ENCODE data around the gene VANGL2.
"Not testable (repeated sequence)": the region's sequence is repeated elsewhere in the genome, so short reads cannot be mapped to it uniquely, and the experiment has no call there.

VANGL2 gene

GRCh38 chr1:160370561-160371345 is 29.6 kb upstream of the VANGL2 start:
- no peak for DNase-seq

- DNase-seq, result no peak
These were observed 29.1 kb upstream of the VANGL2 start for GRCh38 chr1:160371346-160371631.

DNA sequence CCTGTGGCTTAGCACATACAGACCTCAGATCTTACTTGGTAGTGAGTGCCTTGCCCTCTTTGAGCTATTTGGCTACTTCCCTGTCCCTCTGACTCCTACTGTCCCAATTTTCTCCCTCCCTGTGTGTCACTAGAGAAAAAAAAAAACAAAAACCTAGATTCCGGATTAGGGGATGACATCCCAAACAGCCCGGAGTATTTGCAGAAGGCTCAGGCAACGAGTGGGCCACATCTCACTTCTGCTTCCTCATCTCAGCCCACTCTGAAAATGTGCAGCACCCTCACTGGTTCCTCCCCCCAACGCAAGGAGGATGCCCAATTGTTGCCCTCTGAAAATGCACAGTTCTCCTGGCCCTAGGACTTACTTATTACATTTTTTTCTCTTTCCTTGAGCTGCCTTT is 28.6 kb upstream of the VANGL2 start:
- no peak for DNase-seq

- DNase-seq, result no peak
These were observed 26.7 kb upstream of the VANGL2 start for GRCh38 chr1:160373696-160374095.

GRCh38 chr1:160374306-160375110 is 25.9 kb upstream of the VANGL2 start:
- no peak for DNase-seq

GRCh38 chr1:160375788-160376524 is 24.4 kb upstream of the VANGL2 start:
- DNase-seq, result peak in 1 of 5 donors; percentile 43

DNA sequence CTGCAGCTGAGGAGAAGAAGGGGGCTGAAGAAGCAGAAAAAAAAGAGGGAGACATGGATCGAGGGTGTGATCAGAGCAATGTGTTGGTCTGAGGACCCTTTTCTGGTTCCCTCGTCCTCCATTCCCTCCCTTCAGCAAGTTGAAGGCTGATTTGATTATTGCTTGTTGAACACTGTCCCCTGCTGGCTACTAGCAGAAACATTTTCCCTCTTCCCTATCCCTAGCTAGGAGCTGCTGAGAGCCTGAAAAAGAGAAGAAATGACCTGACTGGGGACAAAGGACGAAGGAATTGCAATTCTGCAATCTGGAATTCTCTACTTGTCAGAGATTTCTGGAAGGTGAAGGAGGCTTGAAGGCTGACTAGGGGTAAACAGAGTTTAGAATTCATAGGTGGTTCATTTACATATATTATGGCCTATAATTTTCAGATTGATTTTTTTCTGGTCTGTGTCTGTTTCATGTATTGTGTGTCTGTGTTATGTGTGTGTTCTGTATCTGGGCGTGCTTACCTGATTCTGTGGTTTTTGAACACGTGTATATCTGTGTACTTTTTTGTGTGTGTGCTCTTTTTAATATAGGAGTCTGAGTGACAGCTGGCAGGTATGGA is 23.7 kb upstream of the VANGL2 start:
- DNase-seq, result peak in 2 of 5 donors; percentile 22 to 61

- no peak for DNase-seq
These were observed 22.7 kb upstream of the VANGL2 start for GRCh38 chr1:160377585-160378206.

DNA sequence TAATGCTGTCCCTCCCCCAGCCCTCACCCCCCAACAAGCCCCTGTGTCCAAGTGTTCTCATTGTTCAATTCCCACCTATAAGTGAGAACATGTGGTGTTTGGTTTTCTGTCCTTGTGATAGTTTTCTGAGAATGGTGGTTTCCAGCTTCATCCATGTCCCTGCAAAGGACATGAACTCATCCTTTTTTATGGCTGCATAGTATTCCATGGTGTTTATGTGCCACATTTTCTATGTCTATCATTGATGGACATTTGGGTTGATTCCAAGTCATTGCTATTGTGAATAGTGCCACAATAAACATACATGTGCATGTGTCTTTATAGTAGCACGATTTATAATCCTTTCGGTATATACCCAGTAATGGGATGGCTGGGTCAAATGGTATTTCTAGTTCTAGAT is 15.6 kb upstream of the VANGL2 start:
- not testable (repeated sequence) for DNase-seq

DNA sequence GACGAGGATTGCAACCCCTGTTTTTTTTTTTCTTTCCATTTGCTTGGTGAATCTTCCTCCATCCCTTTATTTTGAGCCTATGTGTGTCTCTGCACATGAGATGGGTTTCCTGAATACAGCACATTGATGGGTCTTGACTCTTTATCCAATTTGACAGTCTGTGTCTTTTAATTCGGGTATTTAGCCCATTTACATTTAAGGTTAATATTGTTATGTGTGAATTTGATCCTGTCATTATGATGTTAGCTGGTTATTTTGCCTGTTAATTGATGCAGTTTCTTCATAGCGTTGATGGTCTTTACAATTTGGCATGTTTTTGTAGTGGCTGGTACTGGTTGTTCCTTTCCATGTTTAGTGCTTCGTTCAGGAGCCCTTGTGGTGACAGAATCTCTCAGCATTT is 12.0 kb upstream of the VANGL2 start:
- not testable (repeated sequence) for DNase-seq

DNA sequence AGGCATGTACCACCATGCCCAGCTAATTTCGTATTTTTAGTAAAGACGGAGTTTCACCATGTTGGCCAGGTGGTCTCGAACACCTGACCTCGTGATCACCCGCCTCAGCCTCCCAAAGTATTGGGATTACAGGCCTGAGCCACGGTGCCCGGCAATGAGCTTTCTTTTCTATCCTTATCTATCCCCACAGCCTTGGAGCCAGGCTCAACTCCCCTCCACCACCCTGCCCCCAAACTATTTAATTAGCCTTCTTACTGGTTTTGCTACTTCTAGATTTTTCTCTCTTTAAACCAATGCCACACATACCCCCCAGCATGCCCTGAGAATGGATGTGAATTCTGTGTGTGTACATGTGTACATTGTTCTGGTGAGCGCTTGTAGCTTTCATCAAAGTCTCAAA is 5.7 kb upstream of the VANGL2 start:
- DNase-seq, result no peak

GRCh38 chr1:160397651-160398050 is 2.7 kb upstream of the VANGL2 start:
- no peak for DNase-seq

DNA sequence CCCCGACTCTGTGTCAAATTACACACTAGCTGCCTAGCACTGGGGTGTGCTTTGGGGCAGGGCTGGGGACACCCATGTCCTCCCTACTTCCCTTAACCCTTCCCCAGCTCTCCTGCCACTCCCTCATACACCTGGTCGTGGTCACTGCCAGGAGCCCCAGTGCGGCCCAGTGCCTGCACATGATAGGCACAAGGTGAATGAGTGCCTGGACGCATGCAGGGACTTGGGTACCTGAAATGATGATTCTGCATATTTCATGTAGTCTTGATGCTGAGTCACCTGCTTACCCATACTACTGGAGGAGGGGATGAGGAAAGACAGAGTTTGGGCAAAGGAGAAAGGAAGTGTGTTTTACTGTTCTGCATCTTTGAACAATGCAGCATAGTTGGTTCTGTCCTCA is 1.5 kb upstream of the VANGL2 start:
- no peak for DNase-seq

- no peak for DNase-seq
These were observed 681 bp upstream of the VANGL2 start for GRCh38 chr1:160399544-160400222.

DNA sequence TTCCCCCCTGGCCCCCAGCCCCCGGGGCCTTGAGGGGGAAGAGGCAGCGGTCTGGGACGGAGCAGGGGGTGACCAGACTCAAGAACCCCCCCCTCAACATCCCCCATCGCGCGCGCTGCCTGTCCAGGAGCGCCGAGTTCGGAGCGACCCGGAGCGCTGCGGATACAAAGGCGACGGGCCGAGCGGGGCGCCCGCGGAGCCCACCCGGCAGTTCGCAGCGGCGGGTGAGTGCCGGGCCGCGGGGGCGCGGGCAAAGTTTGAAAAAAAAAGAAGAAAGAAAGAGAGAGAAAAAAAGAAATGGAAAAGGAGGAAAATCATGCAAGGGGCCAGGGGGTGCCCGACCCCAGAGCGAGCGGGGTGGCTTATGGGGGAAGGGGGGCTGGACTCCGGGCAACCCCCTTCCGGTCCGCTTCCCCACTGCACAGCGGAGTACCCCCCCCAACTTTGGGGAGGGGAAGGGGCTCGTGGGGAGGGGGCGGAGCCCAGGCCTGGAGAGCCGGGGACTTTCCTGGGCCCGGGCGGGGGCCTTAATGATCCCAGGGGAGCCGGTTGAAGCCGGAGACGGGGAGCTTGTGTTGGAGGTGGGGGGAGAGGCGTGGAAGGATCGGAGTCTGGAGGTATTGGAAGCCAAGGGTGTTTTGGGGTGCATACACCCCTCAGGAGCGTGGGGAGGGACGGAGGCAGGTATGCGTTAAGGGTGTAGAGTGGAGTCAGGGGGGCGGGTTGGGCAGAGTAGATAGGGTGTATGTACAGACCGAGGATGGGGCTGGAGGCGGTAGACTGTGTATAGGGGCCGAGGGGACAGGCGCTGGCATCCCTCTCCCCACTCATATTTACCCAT is 502 bp downstream of the VANGL2 start:
- DNase-seq, result no peak

- no peak for DNase-seq
These were observed 1.1 kb downstream of the VANGL2 start for GRCh38 chr1:160401487-160401805.

DNA sequence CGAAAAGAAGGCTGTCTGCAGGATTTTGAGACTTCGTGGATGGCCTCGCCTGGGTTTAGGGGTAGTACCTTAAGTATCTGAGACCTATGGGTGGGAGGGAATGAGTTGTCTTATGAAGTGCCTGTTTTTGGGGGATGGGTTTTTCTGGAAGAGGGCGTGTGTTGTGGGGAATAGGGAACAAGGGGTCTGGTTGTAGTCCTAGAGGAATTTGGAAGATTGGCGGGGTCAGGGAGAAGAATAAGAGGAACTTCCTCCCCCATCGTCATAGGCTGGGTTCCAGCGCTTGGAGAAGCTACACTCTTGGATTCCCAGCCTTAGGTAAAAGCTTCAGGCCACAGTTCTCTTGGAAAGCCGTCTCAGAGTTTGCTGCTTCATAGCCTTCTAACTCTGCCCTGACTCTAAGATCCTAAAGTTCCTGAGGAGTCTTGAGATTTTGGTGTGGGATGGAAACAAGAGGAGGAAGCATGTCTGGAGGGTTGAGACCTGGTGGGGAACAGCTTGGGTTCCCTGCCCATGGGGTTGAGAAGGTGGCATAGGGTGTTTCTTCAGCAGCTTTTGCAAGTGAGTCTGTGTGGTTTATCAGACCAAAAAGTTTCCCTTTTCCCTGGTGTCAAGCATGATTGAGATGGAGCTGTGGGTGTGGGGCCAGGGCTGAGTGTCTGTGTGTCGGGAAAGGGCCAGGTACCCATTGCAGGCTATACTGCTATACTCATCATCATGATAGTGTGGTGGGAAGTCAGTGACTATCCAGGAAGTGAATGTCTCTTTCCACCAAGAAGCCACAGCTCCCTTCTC is 1.8 kb downstream of the VANGL2 start:
- DNase-seq, result no peak

DNA sequence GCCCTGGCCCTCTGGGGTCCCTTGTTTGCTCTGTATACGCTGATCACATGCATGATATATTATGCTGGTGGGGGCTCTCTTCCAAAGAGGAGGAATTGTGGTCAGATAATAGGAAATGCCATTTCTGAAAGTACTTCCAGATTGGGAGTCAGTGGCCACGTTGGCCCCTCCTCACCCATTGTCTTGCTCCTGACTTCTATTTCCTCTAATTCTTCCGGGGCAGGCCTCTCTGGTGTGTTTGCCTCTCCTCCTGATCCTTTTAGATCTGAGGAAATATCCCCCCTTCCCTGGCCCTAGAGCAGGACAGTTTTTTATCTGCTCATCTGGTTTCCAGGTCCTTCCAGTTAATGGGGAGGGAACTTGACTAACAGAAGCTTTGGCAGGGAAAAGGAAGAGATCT is 2.9 kb downstream of the VANGL2 start:
- DNase-seq, result no peak

GRCh38 chr1:160404094-160404493 is 3.7 kb downstream of the VANGL2 start:
- no peak for DNase-seq

DNA sequence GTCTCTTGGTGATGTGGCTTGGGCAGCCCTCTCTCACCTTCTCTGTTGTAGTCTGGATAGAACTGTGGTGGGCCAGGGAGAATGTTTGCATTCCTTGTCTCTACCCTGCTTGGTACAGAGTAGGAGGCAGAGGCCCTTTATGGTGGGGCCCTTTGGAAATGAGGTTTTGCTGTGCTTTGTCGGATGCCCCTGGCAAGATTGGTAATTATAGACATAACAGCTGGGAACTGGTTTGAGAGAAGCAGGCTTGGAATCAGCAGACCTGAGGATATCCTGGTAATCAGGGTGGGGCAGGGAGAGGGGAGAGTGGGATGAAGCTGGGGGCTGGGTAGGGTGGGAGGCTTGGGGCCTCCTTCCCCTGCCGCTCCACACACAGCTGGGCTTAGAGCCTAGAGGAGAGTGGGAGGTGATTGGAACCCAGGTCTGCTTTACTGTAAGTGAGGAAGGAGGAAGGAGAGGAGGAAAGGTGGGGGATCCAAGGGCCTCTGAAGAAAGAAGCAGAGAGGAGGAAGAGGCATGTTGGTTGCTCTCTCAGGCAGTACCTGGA is 5.0 kb downstream of the VANGL2 start:
- no peak for DNase-seq

All from T-helper 1 cell (primary cell).